Measurements from ENCODE around the gene TRAF7. TPM values are rescaled to one million over a fixed set of nuclear protein-coding genes. Genes with fewer than 3 reads are reported as not detected.

Gene TRAF7
- total and polyA plus RNA-seq, 2 of the 13 experiments (the other 11 are each of a cell fraction or from before 2014, with no cell fraction given) = 47.9 to 65.6 TPM

- TF ChIP-seq AHDC1 (CRISPR knock-in tag; IDR thresholded peaks at IDR 0.05; ENCODE audit: borderline replicate concordance) (no peak), ZBTB25 (CRISPR knock-in tag; IDR thresholded peaks at IDR 0.05) (peak; percentile 72), ZNF101 (CRISPR knock-in tag; IDR thresholded peaks at IDR 0.05; ENCODE audit: borderline replicate concordance, low read depth) (no peak), RFX3 (CRISPR knock-in tag; IDR thresholded peaks at IDR 0.05) (no peak), ZNF557 (CRISPR knock-in tag; IDR thresholded peaks at IDR 0.05) (no peak), SKI (IDR thresholded peaks at IDR 0.05; ENCODE audit: partially characterized antibody) (peak; percentile 73), KDM4B (CRISPR knock-in tag; IDR thresholded peaks at IDR 0.05) (peak; percentile 74; the same call in 1 of the 2 replicates), NR2C2 (CRISPR knock-in tag; IDR thresholded peaks at IDR 0.05; ENCODE audit: borderline replicate concordance) (peak; percentile 88), ZNF484 (CRISPR knock-in tag; IDR thresholded peaks at IDR 0.05; ENCODE audit: borderline replicate concordance, low read depth) (no peak), ZNF407 (CRISPR knock-in tag; IDR thresholded peaks at IDR 0.05; ENCODE audit: not compliant biosample characterization) (no peak), ZNF30 (CRISPR knock-in tag; IDR thresholded peaks at IDR 0.05) (no peak)
Observed at GRCh38 chr16:2155091-2155950, at the start of gene TRAF7 (continued).
